Measurements from ENCODE around the gene SUGP2.

DNA sequence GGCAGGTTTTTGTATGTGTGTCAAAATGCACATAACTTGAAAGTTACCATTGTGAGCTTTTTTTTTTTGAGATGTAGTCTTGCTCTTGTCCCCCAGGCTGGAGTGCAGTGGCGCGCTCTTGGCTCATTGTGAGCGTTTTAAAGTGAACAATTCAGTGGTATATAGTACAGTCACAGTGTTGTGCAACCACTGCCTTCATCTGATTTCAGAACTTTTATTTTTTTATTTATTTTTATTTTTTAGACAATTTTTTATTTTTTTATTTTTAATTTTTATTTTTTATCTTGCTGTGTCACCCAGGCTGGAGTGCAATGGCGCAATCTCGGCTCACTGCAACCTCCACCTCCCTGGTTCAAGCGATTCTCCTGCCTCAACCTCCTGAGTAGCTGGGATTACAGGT is 45.5 kb upstream of the SUGP2 start:
- TF ChIP-seq CTCF (IDR thresholded peaks at IDR 0.05) (no peak), EP300 (IDR thresholded peaks at IDR 0.05) (no peak), POLR2A (IDR thresholded peaks at IDR 0.05) (no peak), POLR2AphosphoS5 (IDR thresholded peaks at IDR 0.05) (no peak)

All from stomach (tissue), 4 donors.